Gastrocnemius medialis (tissue), 4 donors: Measurements from ENCODE around the gene EIF3K.

ENCODE experiments used
- POLR2A ChIP-seq, 2 donors: fragments of 450-650 bp; IDR thresholded peaks; one replicate each; pipeline ENCODE4 v1.6.1; 2017; ENCODE audit warnings: antibody characterized with exemption in 2 of 2, mild to moderate bottlenecking in 2 of 2, moderate library complexity in 2 of 2
- TF ChIP-seq, protein P1 (sequence below), 5 experiments: fragments of 450-650 bp in 3 of 5; fragments of 200-600 bp in 2 of 5; sonication (generic) in 2 of 5; IDR thresholded peaks in 4 of 5; conservative IDR thresholded peaks in 1 of 5; 1 replicate in 4 of 5; 2 replicates in 1 of 5; pipeline ENCODE4 v1.5.1; 2016 to 2019; ENCODE audit warnings: antibody characterized with exemption in 5 of 5, mild to moderate bottlenecking in 3 of 5, moderate library complexity in 3 of 5

DNA sequence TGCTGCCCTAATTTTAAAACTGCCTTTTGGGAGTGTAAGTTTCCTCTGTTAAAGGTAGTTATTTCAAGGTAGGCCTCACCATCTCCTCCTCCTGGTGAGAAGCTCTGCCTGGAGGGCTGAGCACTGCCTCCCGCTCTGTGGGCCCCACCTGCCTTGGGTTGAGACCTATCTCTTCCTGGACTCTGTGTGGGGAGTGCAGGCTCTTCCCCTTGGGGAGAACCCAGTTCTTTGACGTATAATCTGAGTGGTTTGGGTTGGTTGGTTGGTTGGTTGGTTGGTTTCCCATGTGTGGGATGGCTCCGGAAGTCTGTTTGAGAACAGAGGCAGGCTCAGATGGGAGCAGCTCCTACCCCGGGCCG lies 67.5 kb downstream of the EIF3K start:
- TF ChIP-seq, protein P1, sequence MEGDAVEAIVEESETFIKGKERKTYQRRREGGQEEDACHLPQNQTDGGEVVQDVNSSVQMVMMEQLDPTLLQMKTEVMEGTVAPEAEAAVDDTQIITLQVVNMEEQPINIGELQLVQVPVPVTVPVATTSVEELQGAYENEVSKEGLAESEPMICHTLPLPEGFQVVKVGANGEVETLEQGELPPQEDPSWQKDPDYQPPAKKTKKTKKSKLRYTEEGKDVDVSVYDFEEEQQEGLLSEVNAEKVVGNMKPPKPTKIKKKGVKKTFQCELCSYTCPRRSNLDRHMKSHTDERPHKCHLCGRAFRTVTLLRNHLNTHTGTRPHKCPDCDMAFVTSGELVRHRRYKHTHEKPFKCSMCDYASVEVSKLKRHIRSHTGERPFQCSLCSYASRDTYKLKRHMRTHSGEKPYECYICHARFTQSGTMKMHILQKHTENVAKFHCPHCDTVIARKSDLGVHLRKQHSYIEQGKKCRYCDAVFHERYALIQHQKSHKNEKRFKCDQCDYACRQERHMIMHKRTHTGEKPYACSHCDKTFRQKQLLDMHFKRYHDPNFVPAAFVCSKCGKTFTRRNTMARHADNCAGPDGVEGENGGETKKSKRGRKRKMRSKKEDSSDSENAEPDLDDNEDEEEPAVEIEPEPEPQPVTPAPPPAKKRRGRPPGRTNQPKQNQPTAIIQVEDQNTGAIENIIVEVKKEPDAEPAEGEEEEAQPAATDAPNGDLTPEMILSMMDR (IDR thresholded peaks at IDR 0.05 in 4 of 5, conservative IDR thresholded peaks at IDR 0.05 in 1 of 5): no peak
- no peak for TF ChIP-seq POLR2A (IDR thresholded peaks at IDR 0.05)
